ENCODE results near the gene WNT8B. TPM values are rescaled to one million over a fixed set of nuclear protein-coding genes. Genes with fewer than 3 reads are reported as not detected.

WNT8B gene
- total RNA-seq, 2 donors from 2014 or later = not detected

- no peaks in the 10 kb centered on the region for H3K27me3 ChIP-seq
- no peak overlapping the region for H3K4me3 ChIP-seq
- H3K4me1 ChIP-seq = no peaks in the 10 kb centered on the region
- H3K36me3 ChIP-seq = peaks cover 38% of the 10 kb centered on the region
- DNase-seq (ENCODE audit: low spot score) = no peak
- no peak for TF ChIP-seq CTCF (IDR thresholded peaks at IDR 0.05)
- no peak overlapping the region for H3K27ac ChIP-seq
- H3K9me3 ChIP-seq = no peaks in the 10 kb centered on the region
These were observed 27.7 kb downstream of the WNT8B start for GRCh38 chr10:100490531-100490930.

- Histone ChIP-seq H3K36me3 (peaks cover 39% of the 10 kb centered on the region), H3K4me1 (no peaks in the 10 kb centered on the region), H3K27me3 (no peaks in the 10 kb centered on the region), H3K9me3 (no peaks in the 10 kb centered on the region), H3K4me3 (no peak overlapping the region), H3K27ac (no peak overlapping the region)
- no peak for DNase-seq (ENCODE audit: low spot score)
- TF ChIP-seq CTCF (IDR thresholded peaks at IDR 0.05) = no peak
These were observed 33.8 kb downstream of the WNT8B start for GRCh38 chr10:100496567-100496966.

- Histone ChIP-seq H3K27me3 (no peaks in the 10 kb centered on the region), H3K36me3 (peaks cover 45% of the 10 kb centered on the region), H3K27ac (no peak overlapping the region), H3K4me3 (no peak overlapping the region), H3K4me1 (no peaks in the 10 kb centered on the region), H3K9me3 (no peaks in the 10 kb centered on the region)
- TF ChIP-seq CTCF (IDR thresholded peaks at IDR 0.05) = no peak
- no peak for DNase-seq (ENCODE audit: low spot score)
These were observed 35.2 kb downstream of the WNT8B start for GRCh38 chr10:100498059-100498458.

GRCh38 chr10:100501423-100501822, 38.6 kb downstream of the WNT8B start:
- peaks cover 52% of the 10 kb centered on the region for H3K36me3 ChIP-seq
- no peak for TF ChIP-seq CTCF (IDR thresholded peaks at IDR 0.05)

GRCh38 chr10:100502926-100503494, 40.2 kb downstream of the WNT8B start:
- no peak overlapping the region for H3K4me3 ChIP-seq

More at GRCh38 chr10:100501423-100501822, 38.6 kb downstream of the WNT8B start:
- no peaks in the 10 kb centered on the region for H3K4me1 ChIP-seq
- no peak overlapping the region for H3K4me3 ChIP-seq
- no peaks in the 10 kb centered on the region for H3K27me3 ChIP-seq
- DNase-seq (ENCODE audit: low spot score) = no peak
- H3K27ac ChIP-seq = no peak overlapping the region
- no peaks in the 10 kb centered on the region for H3K9me3 ChIP-seq

More at GRCh38 chr10:100502926-100503494, 40.2 kb downstream of the WNT8B start:
- Histone ChIP-seq H3K9me3 (no peaks in the 10 kb centered on the region), H3K36me3 (peaks cover 46% of the 10 kb centered on the region), H3K27ac (no peak overlapping the region), H3K27me3 (no peaks in the 10 kb centered on the region), H3K4me1 (no peaks in the 10 kb centered on the region)
- no peak for DNase-seq (ENCODE audit: low spot score)
- no peak for TF ChIP-seq CTCF (IDR thresholded peaks at IDR 0.05)
